ENCODE measurements around the gene TRIM15. TPM values are rescaled to one million over a fixed set of nuclear protein-coding genes. Genes with fewer than 3 reads are reported as not detected.

The TRIM15 gene
- total RNA-seq, 1 experiment from 2014 or later, result 6.5 TPM

DNA sequence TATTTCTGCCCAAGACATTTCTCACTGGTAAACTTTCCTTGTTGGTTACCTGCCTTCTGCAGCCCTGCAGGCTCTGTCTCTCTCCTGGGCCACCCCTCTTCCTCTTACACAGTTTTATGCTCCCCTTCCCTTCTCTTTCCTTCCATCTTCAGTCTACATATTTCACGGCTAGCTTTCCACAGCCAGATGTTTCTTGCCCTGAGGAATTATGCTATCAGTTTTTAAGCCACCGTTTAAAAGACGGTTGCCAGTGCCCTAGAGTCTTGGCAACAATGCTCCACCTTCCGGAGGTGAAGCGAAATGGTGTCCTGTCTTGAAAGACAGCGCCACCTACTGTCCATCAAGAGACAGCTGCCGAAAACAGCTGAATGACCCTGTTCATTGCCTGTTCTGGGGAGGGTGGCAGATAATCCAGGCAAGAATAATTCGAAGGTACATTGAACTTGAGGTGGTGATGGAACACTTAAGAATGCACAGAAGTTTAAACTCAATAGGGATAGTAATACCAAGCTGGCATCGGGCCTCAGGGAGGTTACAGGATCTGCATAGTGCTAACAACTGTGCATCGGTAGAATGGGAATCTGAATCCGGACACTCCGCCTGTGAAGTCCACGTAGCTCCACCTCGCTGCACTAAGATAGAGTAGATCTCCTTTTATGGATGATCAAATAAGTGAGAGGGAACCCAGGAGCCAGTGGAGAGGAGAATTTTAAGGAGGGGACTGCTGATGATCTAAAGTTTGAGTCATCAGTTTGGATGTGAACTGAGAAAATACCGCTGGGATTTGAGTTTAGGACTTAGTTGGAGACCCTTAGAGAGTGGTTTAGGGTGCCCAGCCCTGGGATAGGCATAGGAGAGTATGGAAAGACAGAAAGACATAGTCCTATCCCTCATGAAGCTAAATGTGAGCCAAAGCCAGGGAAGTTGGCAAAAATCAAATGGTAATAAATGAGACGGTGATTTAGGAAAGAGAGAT, 32.2 kb upstream of the TRIM15 start (continued):
- TF ChIP-seq, protein P1, sequence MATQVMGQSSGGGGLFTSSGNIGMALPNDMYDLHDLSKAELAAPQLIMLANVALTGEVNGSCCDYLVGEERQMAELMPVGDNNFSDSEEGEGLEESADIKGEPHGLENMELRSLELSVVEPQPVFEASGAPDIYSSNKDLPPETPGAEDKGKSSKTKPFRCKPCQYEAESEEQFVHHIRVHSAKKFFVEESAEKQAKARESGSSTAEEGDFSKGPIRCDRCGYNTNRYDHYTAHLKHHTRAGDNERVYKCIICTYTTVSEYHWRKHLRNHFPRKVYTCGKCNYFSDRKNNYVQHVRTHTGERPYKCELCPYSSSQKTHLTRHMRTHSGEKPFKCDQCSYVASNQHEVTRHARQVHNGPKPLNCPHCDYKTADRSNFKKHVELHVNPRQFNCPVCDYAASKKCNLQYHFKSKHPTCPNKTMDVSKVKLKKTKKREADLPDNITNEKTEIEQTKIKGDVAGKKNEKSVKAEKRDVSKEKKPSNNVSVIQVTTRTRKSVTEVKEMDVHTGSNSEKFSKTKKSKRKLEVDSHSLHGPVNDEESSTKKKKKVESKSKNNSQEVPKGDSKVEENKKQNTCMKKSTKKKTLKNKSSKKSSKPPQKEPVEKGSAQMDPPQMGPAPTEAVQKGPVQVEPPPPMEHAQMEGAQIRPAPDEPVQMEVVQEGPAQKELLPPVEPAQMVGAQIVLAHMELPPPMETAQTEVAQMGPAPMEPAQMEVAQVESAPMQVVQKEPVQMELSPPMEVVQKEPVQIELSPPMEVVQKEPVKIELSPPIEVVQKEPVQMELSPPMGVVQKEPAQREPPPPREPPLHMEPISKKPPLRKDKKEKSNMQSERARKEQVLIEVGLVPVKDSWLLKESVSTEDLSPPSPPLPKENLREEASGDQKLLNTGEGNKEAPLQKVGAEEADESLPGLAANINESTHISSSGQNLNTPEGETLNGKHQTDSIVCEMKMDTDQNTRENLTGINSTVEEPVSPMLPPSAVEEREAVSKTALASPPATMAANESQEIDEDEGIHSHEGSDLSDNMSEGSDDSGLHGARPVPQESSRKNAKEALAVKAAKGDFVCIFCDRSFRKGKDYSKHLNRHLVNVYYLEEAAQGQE (IDR thresholded peaks at IDR 0.05; ENCODE audit: low read depth), result no peak
- no peak for TF ChIP-seq SRF (IDR thresholded peaks at IDR 0.05; ENCODE audit: low read depth)
- TF ChIP-seq, protein P2, sequence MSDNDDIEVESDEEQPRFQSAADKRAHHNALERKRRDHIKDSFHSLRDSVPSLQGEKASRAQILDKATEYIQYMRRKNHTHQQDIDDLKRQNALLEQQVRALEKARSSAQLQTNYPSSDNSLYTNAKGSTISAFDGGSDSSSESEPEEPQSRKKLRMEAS (IDR thresholded peaks at IDR 0.05), result no peak
- no peak for TF ChIP-seq EGR1 (IDR thresholded peaks at IDR 0.05; ENCODE audit: low read depth)

DNA sequence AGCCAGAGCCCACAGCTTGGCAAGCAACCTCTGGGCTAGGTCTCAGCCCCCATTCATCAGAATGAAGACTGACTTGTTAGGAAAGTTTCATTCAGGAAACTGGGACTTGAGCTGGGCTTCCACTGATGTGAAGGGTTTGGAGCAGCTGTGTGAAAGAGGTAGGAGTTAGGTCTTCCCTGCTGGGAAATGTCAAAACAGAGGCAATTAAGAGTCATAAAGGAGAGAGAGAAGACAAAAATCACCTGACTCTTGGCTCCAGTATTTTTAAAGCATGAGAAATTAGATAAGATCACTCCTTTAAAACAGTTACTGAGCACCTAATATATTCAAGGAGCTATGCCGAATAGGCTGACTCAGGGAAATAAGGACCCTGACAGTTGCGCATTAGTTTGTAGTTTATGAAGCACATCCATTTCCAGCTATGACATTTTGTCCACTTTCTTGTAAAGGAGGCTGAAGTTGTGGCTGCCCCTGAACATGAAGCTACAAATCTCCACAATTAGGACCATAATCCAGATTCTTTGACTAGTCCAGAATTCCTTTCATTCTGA, 31.3 kb upstream of the TRIM15 start:
- no peak overlapping the region for H2AFZ ChIP-seq (ENCODE audit: low read depth, low read length, poor library complexity, severe bottlenecking)
- ChIA-PET POLR2A (interaction anchor here (0.7 kb wide), 1 partner anchor 29 kb away, joined by 3 read pairs; no protein-coding TSS in a partner anchor), RAD21 (ENCODE audit: low non-redundant PET in 1 of 2, low total read pairs in 2 of 2, uncharacterized antibody in 2 of 2, unreplicated experiment in 2 of 2) (interaction anchor here in 1 of 2 experiments (1.8 kb wide), 1 partner anchor 29 kb away, joined by 6 read pairs; no protein-coding TSS in a partner anchor), CTCF (interaction anchor here (0.9 to 6.0 kb wide), 6 partner anchors 8 to 33 kb away, joined by 3 to 105 read pairs (median 4); no protein-coding TSS in a partner anchor)
- intact Hi-C loops (cut with micrococcal nuclease), result loop anchor here (1.0 kb wide), 1 partner anchor 29 kb away; no protein-coding TSS in a partner anchor
- H3K9ac ChIP-seq (ENCODE audit: low read length), result no peak overlapping the region
- H3K4me1 ChIP-seq (ENCODE audit: control insufficient read depth in 1 of 2, insufficient read depth in 2 of 2, low read length in 2 of 2), result peaks cover 8 to 22% of the 10 kb centered on the region in 2 experiments; a peak in 3 of 4 replicates
- H3K4me3 ChIP-seq (replicated peaks in 1 of 2; ENCODE audit: low read depth in 1 of 2, low read length in 2 of 2), result no peak overlapping the region
- H3K9me3 ChIP-seq (ENCODE audit: control insufficient read depth in 1 of 2, insufficient read depth in 1 of 2, low read depth in 1 of 2, low read length in 2 of 2), result no peaks in the 10 kb centered on the region
- no peaks in the 10 kb centered on the region for H3K36me3 ChIP-seq (ENCODE audit: control insufficient read depth in 1 of 2, insufficient read depth in 2 of 2, low read length in 2 of 2)
- H4K20me1 ChIP-seq (ENCODE audit: insufficient read depth), result no peaks in the 10 kb centered on the region
- DNase-seq (ENCODE audit: low read depth, low spot score) (no peak), ATAC-seq (no peak)
- no peaks in the 10 kb centered on the region for H3K27me3 ChIP-seq (ENCODE audit: insufficient read depth, low read length)
- H3K4me2 ChIP-seq (ENCODE audit: low read length), result no peak overlapping the region
- H3K9me2 ChIP-seq (ENCODE audit: insufficient read depth), result no peaks in the 10 kb centered on the region
- no peak overlapping the region for H3K27ac ChIP-seq (ENCODE audit: low read depth, low read length)
- BruUV-seq (replicated peaks), result no TSS peak
- H3K79me2 ChIP-seq (ENCODE audit: insufficient read depth, low read length), result no peaks in the 10 kb centered on the region
- no peak for TF ChIP-seq FOSL1 (IDR thresholded peaks at IDR 0.05; ENCODE audit: low read depth)
- TF ChIP-seq EGR1 (IDR thresholded peaks at IDR 0.05; ENCODE audit: low read depth), result no peak
- no peak for TF ChIP-seq TCF7L2 (IDR thresholded peaks at IDR 0.05; ENCODE audit: borderline replicate concordance, extremely low read depth, insufficient read depth, insufficient read length)
- TF ChIP-seq EZH2 (IDR thresholded peaks at IDR 0.05), result no peak
- TF ChIP-seq, protein P2 (IDR thresholded peaks at IDR 0.05), result no peak
- no peak for TF ChIP-seq SRF (IDR thresholded peaks at IDR 0.05; ENCODE audit: low read depth)
- TF ChIP-seq, protein P1 (IDR thresholded peaks at IDR 0.05; ENCODE audit: low read depth), result no peak
- TF ChIP-seq, protein P3, sequence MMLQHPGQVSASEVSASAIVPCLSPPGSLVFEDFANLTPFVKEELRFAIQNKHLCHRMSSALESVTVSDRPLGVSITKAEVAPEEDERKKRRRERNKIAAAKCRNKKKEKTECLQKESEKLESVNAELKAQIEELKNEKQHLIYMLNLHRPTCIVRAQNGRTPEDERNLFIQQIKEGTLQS (IDR thresholded peaks at IDR 0.05), result no peak
- no peak for TF ChIP-seq CBX3 (IDR thresholded peaks at IDR 0.05; ENCODE audit: low read depth)
- no peak for TF ChIP-seq ELF1 (IDR thresholded peaks at IDR 0.05; ENCODE audit: borderline replicate concordance, low read depth)
- no peak for TF ChIP-seq SP1 (IDR thresholded peaks at IDR 0.05; ENCODE audit: low read depth)
- no peak for TF ChIP-seq JUND (IDR thresholded peaks at IDR 0.05)
- no peak for TF ChIP-seq RAD21 (IDR thresholded peaks at IDR 0.05; ENCODE audit: low read depth)
- TF ChIP-seq POLR2AphosphoS5 (IDR thresholded peaks at IDR 0.05; ENCODE audit: low read depth, low read length), result no peak

Data from HCT116 (cell line).